Activated CD8-positive, alpha-beta memory T cell treated with anti-CD3 and anti-CD28 coated beads for 24 hours (primary cell): ENCODE data around the gene ALDH8A1.

Experiments used
- DNase-seq: peaks from one replicate; pipeline ENCODE4 v3.0.0-alpha.2; 2020

The ALDH8A1 gene

GRCh38 chr6:134949927-134950326 is at the start of gene ALDH8A1:
ALDH8A1 (minus strand) TSS chr6:134950101; CDS start chr6:134950053, 48 bp downstream.
- DNase-seq, result no peak

GRCh38 chr6:134999107-134999506 is 49.2 kb upstream of the ALDH8A1 start:
- DNase-seq, result no peak

DNA sequence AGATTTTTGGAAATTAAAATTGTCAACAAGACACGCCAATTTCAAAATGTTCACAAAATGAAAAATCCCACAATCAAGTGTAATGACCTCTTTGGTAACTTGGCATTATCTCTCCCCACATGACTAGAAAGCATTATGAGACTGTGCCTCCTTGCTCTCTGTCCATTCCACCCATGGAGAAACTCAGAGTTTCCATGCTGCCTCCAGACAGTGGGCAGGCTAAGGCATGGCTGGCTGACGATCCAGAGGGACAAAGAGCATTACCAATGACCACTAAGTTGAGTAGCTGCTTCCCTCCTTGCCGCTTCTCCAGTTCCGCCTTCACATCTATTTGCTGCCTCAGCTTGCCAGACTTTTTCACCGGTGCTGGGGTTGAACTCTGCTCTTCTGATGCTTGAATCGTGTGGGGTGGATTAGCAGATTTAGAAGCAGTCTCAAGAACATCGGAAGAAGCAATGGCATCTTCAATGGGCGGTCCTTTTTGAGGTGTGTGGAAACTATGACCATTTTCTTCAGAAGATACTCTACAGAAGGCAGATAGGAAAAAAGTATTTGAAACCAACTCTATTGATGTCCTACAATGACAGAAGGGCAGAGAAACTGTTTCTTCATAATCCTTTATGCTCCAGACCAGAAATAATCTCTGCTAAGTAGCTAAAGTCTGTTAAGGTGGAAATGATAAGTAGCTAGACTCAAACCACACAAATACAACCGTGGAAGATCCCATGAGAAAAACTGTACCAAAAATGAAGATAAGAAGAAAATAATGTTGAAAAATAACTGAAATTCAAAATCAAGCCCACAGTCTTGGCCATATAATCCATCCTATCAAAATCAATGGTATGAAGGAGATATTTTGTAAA is 47.5 kb upstream of the ALDH8A1 start:
- DNase-seq, result no peak

DNA sequence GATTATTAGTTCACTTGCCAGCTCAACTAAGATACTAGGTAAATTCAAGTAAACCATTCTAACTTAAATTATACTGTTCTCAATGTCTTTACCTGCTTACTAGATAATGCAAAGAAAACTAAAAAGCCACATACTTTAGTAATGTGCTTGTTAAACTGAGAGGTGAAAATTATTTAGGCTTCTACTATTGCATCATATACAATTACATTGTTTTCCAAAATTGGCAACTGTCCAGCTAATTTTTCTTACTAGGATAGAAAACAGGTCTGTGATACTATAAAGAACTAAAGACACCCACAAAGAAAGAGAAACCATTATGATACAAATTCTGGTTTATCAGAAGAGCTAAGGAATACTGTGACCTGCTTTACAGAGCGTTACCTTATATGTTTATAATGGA is 45.6 kb upstream of the ALDH8A1 start:
- no peak for DNase-seq

GRCh38 chr6:134994431-134994830 is 44.5 kb upstream of the ALDH8A1 start:
- DNase-seq, result no peak

- no peak for DNase-seq
Measured at GRCh38 chr6:134992155-134992554, 42.3 kb upstream of the ALDH8A1 start.

GRCh38 chr6:134990262-134990661 is 40.4 kb upstream of the ALDH8A1 start:
- no peak for DNase-seq

- no peak for DNase-seq
Measured at GRCh38 chr6:134984821-134985220, 34.9 kb upstream of the ALDH8A1 start.

DNA sequence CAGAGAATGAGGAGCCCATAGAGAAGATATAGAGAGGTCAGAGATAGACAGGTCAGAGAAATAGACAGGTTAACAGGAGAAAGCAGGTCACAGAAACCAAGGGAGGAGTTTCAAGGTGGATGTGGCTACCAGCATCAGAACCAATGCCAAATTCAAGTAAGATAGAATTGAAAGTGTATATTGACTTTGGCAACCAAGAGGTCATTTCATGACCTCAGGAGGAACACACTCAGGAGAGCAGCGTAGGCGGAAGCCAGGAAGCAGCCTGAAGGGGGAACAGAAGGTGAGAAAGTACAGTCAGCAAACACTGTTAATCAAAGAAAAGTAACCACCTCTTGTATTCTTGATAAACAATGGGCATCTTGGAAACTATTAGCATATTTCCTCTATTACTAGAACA is 33.9 kb upstream of the ALDH8A1 start:
- no peak for DNase-seq

DNA sequence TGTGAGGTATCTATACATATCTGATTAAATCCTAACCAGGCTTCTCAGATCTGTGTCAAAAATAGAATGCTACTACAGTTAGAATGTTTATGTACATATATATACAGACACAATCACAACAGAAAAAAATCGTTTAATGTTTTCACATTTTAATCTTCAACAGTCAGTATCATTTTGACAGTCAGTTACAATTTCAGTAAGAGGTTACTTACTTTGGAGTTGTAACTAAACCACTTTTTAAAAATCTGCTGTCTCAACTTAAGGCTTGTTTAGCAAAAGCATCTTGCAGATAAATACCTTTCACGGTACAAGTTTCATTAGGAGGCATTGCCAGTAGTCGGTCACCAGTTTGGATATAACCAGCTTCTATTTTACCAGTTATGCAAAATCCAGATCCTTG is 32.3 kb upstream of the ALDH8A1 start:
- no peak for DNase-seq

GRCh38 chr6:134980846-134981245 is 30.9 kb upstream of the ALDH8A1 start:
- DNase-seq, result no peak

DNA sequence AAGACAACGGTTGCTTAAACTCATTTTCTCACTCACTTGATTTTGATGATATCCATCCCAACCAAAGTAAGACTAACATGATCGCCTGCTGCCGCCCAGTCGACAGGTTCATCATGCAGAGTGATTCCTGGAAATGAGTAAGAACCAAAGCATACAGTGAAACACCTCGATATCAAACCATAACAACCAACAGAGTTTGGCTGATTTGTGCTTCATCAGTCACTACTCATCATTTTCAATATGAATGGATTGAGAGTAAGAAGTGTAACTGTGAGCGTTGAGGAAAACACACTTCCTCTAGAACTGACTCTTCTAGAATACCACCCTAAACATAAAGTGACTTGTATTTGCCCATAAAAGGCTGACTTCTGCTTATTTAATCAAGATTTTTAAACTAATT is 29.2 kb upstream of the ALDH8A1 start:
- DNase-seq, result no peak

DNA sequence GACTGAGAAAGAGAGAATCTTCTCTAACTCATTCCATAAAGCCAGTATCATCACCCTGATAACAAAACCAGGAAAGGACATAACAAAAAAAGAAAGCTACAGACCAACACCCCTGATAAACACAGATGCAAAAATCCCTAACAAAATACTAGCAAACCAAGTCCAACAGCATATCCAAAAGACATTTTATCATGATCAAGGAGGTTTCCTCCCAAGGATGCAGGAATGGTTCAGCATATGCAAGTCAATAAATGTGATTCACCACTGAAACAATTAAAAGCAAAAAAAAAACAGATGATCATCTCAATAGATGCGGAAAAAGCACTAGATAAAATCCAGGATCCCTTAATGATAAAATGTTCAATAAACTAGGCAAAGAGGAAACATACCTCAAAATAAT is 24.5 kb upstream of the ALDH8A1 start:
- DNase-seq, result no peak

DNA sequence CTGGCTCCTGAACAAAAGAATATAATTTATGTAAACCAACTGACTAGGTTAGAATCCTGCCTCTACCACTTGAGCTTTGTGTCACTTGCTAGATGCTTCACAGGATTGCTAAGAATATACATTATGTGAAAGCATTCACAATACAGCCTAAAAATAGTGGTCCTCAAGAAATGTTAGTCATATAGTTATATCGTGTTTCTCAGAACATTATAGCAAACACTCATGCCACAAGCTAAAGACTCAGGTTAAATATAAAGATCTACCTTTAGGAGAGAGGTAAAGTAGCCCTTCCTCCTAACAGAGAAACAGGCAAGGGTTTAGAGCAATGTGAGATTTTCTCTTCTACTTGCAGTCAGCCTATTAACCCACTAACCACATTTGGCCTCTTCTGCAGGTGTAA is 17.8 kb upstream of the ALDH8A1 start:
- DNase-seq, result no peak

GRCh38 chr6:134964451-134965203 is 14.7 kb upstream of the ALDH8A1 start:
- DNase-seq, result no peak

GRCh38 chr6:134962421-134962820 is 12.5 kb upstream of the ALDH8A1 start:
- DNase-seq, result no peak

DNA sequence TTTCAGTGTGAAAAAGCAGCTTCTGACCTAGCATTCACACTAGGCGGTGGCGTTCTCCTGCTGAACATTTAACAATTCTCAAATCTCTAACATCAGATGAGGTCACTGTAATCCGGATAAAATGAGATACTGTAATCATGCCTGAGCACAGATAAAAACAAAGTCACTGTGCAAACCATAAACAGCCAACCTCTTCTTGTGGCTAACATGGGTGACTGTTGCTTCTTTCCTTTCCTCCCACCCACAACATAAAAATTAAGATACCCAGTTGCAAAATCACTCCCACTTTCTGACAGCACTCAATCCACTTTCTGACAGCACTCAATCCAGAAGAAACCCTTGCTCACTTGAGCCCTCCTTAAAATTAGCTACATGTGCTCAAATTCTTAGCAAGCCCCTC is 11.5 kb upstream of the ALDH8A1 start:
- no peak for DNase-seq

DNA sequence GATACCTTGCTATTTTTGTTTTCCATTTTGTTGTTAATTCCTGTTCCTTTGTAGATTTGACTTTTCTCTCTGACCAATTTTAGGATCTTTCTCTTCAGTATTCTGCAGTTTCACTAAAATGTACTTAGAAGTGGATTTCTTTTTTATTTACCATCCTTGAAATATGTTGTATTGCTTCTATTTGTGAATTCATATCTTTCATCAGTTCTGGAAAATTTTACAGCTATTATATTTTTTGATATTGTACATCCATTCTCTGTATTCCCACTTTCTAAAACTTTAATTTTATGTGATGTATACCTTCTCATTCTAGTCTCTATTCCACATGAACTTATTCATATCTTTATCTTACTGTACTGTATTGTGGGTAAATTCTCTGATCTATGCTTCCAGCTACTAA is 9.7 kb upstream of the ALDH8A1 start:
- DNase-seq, result no peak

GRCh38 chr6:134956676-134957075 is 6.8 kb upstream of the ALDH8A1 start:
- no peak for DNase-seq

DNA sequence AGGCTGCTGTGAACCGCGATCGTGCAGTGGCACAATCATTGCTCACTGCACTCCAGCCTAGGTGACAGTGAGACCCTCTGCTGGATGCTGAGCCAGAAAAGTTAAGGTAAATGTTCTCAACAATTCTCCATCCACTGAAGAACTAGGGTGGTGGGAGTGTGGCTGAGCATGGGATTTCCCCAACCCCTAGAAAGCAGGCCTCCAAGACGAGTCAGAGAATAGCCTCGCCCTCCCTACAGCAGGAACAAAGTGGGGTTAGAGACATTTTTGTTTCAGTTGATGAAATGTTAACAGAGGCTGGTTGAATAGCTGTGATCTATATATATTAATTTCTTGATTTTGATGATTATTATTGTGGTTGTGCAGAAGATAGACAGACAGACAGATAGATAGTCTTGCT is 6.1 kb upstream of the ALDH8A1 start:
- DNase-seq, result no peak

- DNase-seq, result no peak
Measured at GRCh38 chr6:134954272-134955000, 4.5 kb upstream of the ALDH8A1 start.

- DNase-seq, result no peak
Measured at GRCh38 chr6:134951494-134952263, 1.8 kb upstream of the ALDH8A1 start.

GRCh38 chr6:134950482-134950881 is 581 bp upstream of the ALDH8A1 start:
- DNase-seq, result no peak
